Suppressor macrophage treated with lipopolysaccharide for 4 hours (primary cell): ENCODE data around the gene TMEM270.
"Not testable (repeated sequence)": the region's sequence is repeated elsewhere in the genome, so short reads cannot be mapped to it uniquely, and the experiment has no call there.

Source experiments
- DNase-seq: peaks from one replicate; pipeline ENCODE4 v3.0.0-alpha.2; 2020

The TMEM270 gene

GRCh38 chr7:73833251-73833919 lies 27.6 kb upstream of the TMEM270 start:
- DNase-seq = no peak

GRCh38 chr7:73834626-73835191 lies 26.2 kb upstream of the TMEM270 start:
- no peak for DNase-seq

- DNase-seq = not testable (repeated sequence)
These were observed 23.8 kb upstream of the TMEM270 start for GRCh38 chr7:73837167-73837566.

GRCh38 chr7:73838642-73839041 lies 22.3 kb upstream of the TMEM270 start:
- no peak for DNase-seq

GRCh38 chr7:73839290-73839689 lies 21.7 kb upstream of the TMEM270 start:
- no peak for DNase-seq

GRCh38 chr7:73839743-73840714 lies 20.9 kb upstream of the TMEM270 start:
- no peak for DNase-seq

- no peak for DNase-seq
These were observed 20.1 kb upstream of the TMEM270 start for GRCh38 chr7:73840715-73841379.

GRCh38 chr7:73841689-73842066 lies 19.3 kb upstream of the TMEM270 start:
- no peak for DNase-seq

GRCh38 chr7:73842067-73842976 lies 18.6 kb upstream of the TMEM270 start, which contains the start of gene METTL27:
Gene METTL27, minus strand, starts transcription at chr7:73842516. Its CDS starts 376 bp downstream, at chr7:73842140.
- peak; percentile 94 for DNase-seq

- DNase-seq = no peak
These were observed 16.8 kb upstream of the TMEM270 start for GRCh38 chr7:73844131-73844547.

- DNase-seq = no peak
These were observed 16.0 kb upstream of the TMEM270 start for GRCh38 chr7:73844848-73845460.

GRCh38 chr7:73845701-73846195 lies 15.2 kb upstream of the TMEM270 start:
- peak; percentile 88 for DNase-seq

GRCh38 chr7:73847941-73848723 lies 12.8 kb upstream of the TMEM270 start:
- no peak for DNase-seq

- peak; percentile 82 for DNase-seq
These were observed 10.2 kb upstream of the TMEM270 start for GRCh38 chr7:73850781-73851207.

- peak; percentile 82 for DNase-seq
These were observed 9.3 kb upstream of the TMEM270 start for GRCh38 chr7:73851410-73852338.

- no peak for DNase-seq
These were observed 8.5 kb upstream of the TMEM270 start for GRCh38 chr7:73852500-73852899.

GRCh38 chr7:73856941-73857340 lies 4.0 kb upstream of the TMEM270 start:
- no peak for DNase-seq

GRCh38 chr7:73858807-73859206 lies 2.2 kb upstream of the TMEM270 start:
- no peak for DNase-seq

- no peak for DNase-seq
These were observed 346 bp downstream of the TMEM270 start for GRCh38 chr7:73861305-73861704.
